BJ (cell line): Measurements from ENCODE around the gene TMEM213. TPM values are rescaled to one million over a fixed set of nuclear protein-coding genes. Genes with fewer than 3 reads are reported as not detected.

Source experiments
- CTCF ChIA-PET: fragments of 350-600 bp; formaldehyde crosslinking; extraction: SDS; loops from one replicate; lab custom pipeline; 2021; ENCODE audit warnings: antibody characterized with exemption, inconsistent platforms; lab: Yijun Ruan, JAX
- POLR2A ChIA-PET: fragments of 300-600 bp; sonication (Branson Sonifier 250); formaldehyde crosslinking; extraction: SDS; loops from one replicate; lab custom pipeline; 2021; ENCODE audit warnings: antibody characterized with exemption; lab: Charles Lee
- DNase-seq: peaks from one replicate; pipeline ENCODE4 v3.0.0-alpha.2; 2011; ENCODE audit warnings: low read depth
- H3K27me3 ChIP-seq: 2 replicates; pipeline ENCODE4 v1.6.0; 2011; ENCODE audit warnings: low read length; ENCODE audit not compliant: control insufficient read depth, insufficient read depth
- H3K36me3 ChIP-seq: 2 replicates; pipeline ENCODE4 v1.5.1; 2011; ENCODE audit warnings: low read length; ENCODE audit not compliant: control insufficient read depth, insufficient read depth
- H3K4me3 ChIP-seq: 2 replicates; pipeline ENCODE4 v1.5.1; 2011; ENCODE audit warnings: low read depth, mild to moderate bottlenecking, control low read depth, low read length
- polyA plus RNA-seq: library from polyadenylated mRNA; depleted of rRNA; stranded (reverse); fragments of >200 nt; gene quantifications from 2 replicates; pipeline ENCODE4 v1.2.3, GENCODE V29; 2011
- TF ChIP-seq, protein P1 (sequence below): IDR thresholded peaks from 2 replicates; pipeline ENCODE4 v1.5.1; 2011; ENCODE audit warnings: low read depth, mild to moderate bottlenecking, control low read depth, inconsistent platforms, low read length, moderate library complexity; ENCODE audit not compliant: insufficient read depth

The TMEM213 gene
- polyA plus RNA-seq, 1 experiment = not detected

DNA sequence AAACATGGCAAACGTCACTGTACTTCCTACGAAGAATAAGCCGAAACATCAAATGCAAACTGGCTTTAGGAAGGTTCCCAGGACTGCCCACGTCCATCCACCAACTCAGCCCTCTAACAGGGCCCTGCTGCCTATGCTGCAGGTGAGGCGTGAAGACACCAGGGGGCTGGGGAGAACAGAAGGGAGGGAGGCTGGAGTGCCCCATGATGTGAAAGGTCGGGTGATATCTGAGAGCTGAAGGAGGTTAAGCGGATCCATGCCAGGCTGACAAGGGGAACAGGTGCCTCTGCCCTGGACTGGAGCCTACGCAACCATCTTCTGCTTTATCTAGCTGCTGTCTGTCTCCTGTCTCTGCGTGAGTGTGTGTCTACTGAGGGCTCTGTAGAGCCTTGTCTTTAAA, 40.4 kb downstream of the TMEM213 start:
- TF ChIP-seq, protein P1, sequence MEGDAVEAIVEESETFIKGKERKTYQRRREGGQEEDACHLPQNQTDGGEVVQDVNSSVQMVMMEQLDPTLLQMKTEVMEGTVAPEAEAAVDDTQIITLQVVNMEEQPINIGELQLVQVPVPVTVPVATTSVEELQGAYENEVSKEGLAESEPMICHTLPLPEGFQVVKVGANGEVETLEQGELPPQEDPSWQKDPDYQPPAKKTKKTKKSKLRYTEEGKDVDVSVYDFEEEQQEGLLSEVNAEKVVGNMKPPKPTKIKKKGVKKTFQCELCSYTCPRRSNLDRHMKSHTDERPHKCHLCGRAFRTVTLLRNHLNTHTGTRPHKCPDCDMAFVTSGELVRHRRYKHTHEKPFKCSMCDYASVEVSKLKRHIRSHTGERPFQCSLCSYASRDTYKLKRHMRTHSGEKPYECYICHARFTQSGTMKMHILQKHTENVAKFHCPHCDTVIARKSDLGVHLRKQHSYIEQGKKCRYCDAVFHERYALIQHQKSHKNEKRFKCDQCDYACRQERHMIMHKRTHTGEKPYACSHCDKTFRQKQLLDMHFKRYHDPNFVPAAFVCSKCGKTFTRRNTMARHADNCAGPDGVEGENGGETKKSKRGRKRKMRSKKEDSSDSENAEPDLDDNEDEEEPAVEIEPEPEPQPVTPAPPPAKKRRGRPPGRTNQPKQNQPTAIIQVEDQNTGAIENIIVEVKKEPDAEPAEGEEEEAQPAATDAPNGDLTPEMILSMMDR = no peak
- H3K4me3 ChIP-seq = no peak overlapping the region
- DNase-seq = no peak
- H3K36me3 ChIP-seq = 0 out of 2 replicates have a peak, but pooled peaks cover 3% of the 10 kb centered on the region
- no peaks in the 10 kb centered on the region for H3K27me3 ChIP-seq
- POLR2A ChIA-PET = no interaction called here
- CTCF ChIA-PET = no interaction called here

GRCh38 chr7:138842111-138842510, 44.3 kb downstream of the TMEM213 start:
- POLR2A ChIA-PET = no interaction called here
- Histone ChIP-seq H3K4me3 (no peak overlapping the region), H3K36me3 (peaks cover 5% of the 10 kb centered on the region; the same call in 1 of the 2 replicates), H3K27me3 (no peaks in the 10 kb centered on the region)
- TF ChIP-seq, protein P1 = no peak
- no peak for DNase-seq
- CTCF ChIA-PET = no interaction called here

DNA sequence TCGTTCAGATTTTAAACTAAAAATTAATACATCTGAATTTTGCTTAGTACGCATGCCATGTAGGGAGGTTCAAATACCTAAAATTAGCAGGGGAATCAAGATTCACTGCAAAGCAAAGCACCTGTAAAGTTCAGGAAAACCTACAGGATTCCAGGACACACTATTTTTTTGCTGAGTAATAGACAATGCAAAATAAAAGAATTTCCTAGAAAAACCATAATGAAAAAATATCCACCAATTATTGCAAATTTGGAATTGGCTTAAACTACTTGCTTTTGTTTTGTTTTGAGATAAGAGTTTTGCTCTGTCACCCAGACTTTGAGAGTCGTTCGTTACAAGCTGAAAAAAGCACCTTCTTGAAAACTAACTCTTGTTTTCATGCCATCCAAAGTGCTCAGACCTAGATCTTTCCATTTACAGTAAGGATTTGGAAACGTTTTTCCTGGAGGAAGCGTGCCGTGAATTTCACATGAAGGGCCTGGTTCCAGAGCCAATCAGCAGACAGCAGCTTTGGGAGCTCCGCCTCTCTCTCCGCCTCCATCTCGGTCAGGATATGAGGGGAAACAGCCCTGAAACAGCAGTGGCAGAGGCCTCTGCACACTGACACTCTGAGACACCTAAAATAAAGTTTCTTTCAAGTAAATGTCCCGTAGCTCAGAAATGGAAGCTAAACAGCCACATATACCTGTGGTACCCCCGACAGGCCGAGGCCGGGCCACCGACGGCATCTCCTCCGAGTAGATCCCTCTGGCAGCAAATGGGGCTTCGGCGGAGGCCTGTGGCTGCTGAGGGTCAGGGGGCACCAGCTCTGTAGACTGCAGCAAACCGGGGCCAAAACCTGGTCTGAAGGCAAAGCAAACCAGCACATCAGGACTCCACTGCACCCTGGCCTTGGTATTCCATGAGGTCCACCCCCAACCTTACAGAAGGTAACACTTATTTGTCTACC, 46.1 kb downstream of the TMEM213 start:
- ChIA-PET POLR2A (no interaction called here), CTCF (no interaction called here)
- H3K4me3 ChIP-seq = no peak overlapping the region
- TF ChIP-seq, protein P1 = no peak
- DNase-seq = no peak
- no peaks in the 10 kb centered on the region for H3K27me3 ChIP-seq
- peaks cover 2% of the 10 kb centered on the region; the same call in 1 of the 2 replicates for H3K36me3 ChIP-seq

DNA sequence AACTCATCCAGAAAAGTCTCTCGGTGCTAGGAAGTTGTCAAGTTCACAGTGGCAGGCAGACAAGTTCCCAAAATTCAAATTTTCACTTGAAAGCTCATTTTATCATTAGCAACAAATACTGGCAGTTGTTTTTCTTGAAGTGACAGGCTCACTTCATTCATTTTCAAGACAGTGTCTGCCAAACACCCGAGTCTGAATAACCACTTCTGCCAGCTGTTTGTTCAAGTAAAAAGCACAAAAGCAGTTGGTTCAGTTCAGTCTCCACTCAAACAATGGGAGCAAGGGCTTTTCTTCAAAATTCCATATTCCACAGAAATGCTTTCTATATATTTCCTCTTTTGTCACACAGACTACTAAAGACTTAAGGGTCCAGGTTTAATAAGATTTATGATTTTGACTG, 47.9 kb downstream of the TMEM213 start:
- POLR2A ChIA-PET = no interaction called here
- no peaks in the 10 kb centered on the region for H3K27me3 ChIP-seq
- H3K4me3 ChIP-seq = no peak overlapping the region
- CTCF ChIA-PET = no interaction called here
- TF ChIP-seq, protein P1 = no peak
- DNase-seq = no peak
- H3K36me3 ChIP-seq = peaks cover 2% of the 10 kb centered on the region; the same call in 1 of the 2 replicates

GRCh38 chr7:138848056-138848980, 50.5 kb downstream of the TMEM213 start:
- ChIA-PET POLR2A (no interaction called here), CTCF (no interaction called here)
- Histone ChIP-seq H3K4me3 (no peak overlapping the region), H3K27me3 (no peaks in the 10 kb centered on the region), H3K36me3 (peaks cover 2% of the 10 kb centered on the region; the same call in 1 of the 2 replicates)
- DNase-seq = no peak
- TF ChIP-seq, protein P1 = no peak
